ENCODE measurements around the gene TPM2.

TPM2 gene

DNA sequence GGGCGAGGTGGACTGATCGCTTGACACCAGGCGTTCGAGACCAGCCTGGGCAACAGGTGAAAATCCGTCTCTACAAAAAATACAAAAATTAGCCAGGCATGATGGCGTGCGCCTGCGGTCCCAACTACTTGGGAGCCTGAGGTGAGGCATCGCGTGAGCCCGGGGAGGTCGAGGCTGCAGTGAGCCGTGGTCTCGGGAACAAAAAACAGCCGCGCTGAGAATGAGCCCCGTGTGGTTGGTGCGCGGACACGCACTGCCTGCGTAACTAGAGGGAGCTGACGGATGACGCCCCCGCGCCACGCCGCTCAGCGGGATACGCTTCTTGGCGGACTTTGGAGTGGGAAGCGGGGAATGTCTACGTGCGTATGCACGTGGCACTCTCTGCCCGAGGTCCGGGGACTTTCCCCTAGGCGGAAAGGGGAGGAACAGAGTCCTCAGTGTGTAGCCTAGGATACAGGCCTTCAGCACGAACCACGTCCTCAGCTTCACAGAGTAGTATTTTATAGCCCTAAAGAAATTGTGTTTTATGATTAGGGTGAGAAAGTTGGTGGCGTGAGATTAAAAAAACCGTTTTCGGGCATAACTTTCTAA, 32.1 kb downstream of the TPM2 start, which contains the start of gene RMRP:
Gene RMRP, minus strand, starts transcription at position 474 of the 591 bp plus-strand sequence.
- peak; percentile 44; the same call in 1 of the 2 replicates for TF ChIP-seq SIN3A (IDR thresholded peaks at IDR 0.05; ENCODE audit: borderline replicate concordance, insufficient read depth, low read length)
- TF ChIP-seq TAF1 (IDR thresholded peaks at IDR 0.05; ENCODE audit: borderline replicate concordance, insufficient read depth, low read length): no peak
- TF ChIP-seq FOXP2 (optimal IDR thresholded peaks at IDR 0.05; ENCODE audit: borderline replicate concordance, extremely low read depth, extremely low read length, insufficient read depth): peak; percentile 92
- TF ChIP-seq, protein P1, sequence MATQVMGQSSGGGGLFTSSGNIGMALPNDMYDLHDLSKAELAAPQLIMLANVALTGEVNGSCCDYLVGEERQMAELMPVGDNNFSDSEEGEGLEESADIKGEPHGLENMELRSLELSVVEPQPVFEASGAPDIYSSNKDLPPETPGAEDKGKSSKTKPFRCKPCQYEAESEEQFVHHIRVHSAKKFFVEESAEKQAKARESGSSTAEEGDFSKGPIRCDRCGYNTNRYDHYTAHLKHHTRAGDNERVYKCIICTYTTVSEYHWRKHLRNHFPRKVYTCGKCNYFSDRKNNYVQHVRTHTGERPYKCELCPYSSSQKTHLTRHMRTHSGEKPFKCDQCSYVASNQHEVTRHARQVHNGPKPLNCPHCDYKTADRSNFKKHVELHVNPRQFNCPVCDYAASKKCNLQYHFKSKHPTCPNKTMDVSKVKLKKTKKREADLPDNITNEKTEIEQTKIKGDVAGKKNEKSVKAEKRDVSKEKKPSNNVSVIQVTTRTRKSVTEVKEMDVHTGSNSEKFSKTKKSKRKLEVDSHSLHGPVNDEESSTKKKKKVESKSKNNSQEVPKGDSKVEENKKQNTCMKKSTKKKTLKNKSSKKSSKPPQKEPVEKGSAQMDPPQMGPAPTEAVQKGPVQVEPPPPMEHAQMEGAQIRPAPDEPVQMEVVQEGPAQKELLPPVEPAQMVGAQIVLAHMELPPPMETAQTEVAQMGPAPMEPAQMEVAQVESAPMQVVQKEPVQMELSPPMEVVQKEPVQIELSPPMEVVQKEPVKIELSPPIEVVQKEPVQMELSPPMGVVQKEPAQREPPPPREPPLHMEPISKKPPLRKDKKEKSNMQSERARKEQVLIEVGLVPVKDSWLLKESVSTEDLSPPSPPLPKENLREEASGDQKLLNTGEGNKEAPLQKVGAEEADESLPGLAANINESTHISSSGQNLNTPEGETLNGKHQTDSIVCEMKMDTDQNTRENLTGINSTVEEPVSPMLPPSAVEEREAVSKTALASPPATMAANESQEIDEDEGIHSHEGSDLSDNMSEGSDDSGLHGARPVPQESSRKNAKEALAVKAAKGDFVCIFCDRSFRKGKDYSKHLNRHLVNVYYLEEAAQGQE (IDR thresholded peaks at IDR 0.05; ENCODE audit: insufficient read depth in 1 of 2, low read depth in 2 of 2, low read length in 2 of 2): no peak
- no peak for TF ChIP-seq POLR2AphosphoS5 (IDR thresholded peaks at IDR 0.05; ENCODE audit: low read depth, low read length)

- TF ChIP-seq SIN3A (IDR thresholded peaks at IDR 0.05; ENCODE audit: borderline replicate concordance, insufficient read depth, low read length) (no peak), TAF1 (IDR thresholded peaks at IDR 0.05; ENCODE audit: borderline replicate concordance, insufficient read depth, low read length) (no peak), POLR2AphosphoS5 (IDR thresholded peaks at IDR 0.05; ENCODE audit: low read depth, low read length) (no peak), FOXP2 (optimal IDR thresholded peaks at IDR 0.05; ENCODE audit: borderline replicate concordance, extremely low read depth, extremely low read length, insufficient read depth) (no peak)
- TF ChIP-seq, protein P1 (IDR thresholded peaks at IDR 0.05; ENCODE audit: insufficient read depth in 1 of 2, low read depth in 2 of 2, low read length in 2 of 2): no peak
Observed at GRCh38 chr9:35656831-35657545, 32.7 kb downstream of the TPM2 start.

GRCh38 chr9:35656348-35656747, 33.4 kb downstream of the TPM2 start:
- TF ChIP-seq FOXP2 (optimal IDR thresholded peaks at IDR 0.05; ENCODE audit: borderline replicate concordance, extremely low read depth, extremely low read length, insufficient read depth) (no peak), TAF1 (IDR thresholded peaks at IDR 0.05; ENCODE audit: borderline replicate concordance, insufficient read depth, low read length) (no peak), POLR2AphosphoS5 (IDR thresholded peaks at IDR 0.05; ENCODE audit: low read depth, low read length) (no peak), SIN3A (IDR thresholded peaks at IDR 0.05; ENCODE audit: borderline replicate concordance, insufficient read depth, low read length) (no peak)
- TF ChIP-seq, protein P1 (IDR thresholded peaks at IDR 0.05; ENCODE audit: insufficient read depth in 1 of 2, low read depth in 2 of 2, low read length in 2 of 2): no peak

DNA sequence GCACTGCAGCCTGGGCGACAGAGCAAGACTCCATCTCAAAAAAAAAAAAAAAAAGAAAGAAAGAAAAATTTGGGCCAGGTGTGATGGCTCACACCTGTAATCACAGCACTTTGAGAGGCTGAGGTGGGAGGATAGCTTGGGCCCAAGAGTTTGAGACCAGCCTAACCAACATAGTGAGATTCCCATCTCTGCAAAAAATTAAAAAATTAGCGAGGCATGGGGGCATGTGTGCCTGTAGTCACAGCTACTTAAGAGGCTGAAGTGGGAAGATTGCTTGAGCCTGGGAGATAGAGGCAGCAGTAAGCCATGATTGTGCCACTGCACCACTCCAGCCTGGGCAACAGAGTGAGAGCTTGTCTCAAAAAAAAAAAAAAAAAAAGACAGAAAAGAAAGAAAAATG, 36.1 kb downstream of the TPM2 start:
- TF ChIP-seq SIN3A (IDR thresholded peaks at IDR 0.05; ENCODE audit: borderline replicate concordance, insufficient read depth, low read length) (no peak), FOXP2 (optimal IDR thresholded peaks at IDR 0.05; ENCODE audit: borderline replicate concordance, extremely low read depth, extremely low read length, insufficient read depth) (no peak), POLR2AphosphoS5 (IDR thresholded peaks at IDR 0.05; ENCODE audit: low read depth, low read length) (no peak), TAF1 (IDR thresholded peaks at IDR 0.05; ENCODE audit: borderline replicate concordance, insufficient read depth, low read length) (no peak)
- TF ChIP-seq, protein P1 (IDR thresholded peaks at IDR 0.05; ENCODE audit: insufficient read depth in 1 of 2, low read depth in 2 of 2, low read length in 2 of 2): no peak

Measured in PFSK-1 (cell line).